Activated CD4-positive, alpha-beta memory T cell treated with anti-CD3 and anti-CD28 coated beads for 36 hours (primary cell): Measurements from ENCODE around the gene RASA3. TPM values are rescaled to one million over a fixed set of nuclear protein-coding genes. Genes with fewer than 3 reads are reported as not detected.

Experiments
- CTCF ChIA-PET: fragments of 350-600 bp; sonication (Branson Sonifier 250); formaldehyde crosslinking; loops from one replicate; lab custom pipeline; 2021; ENCODE audit warnings: antibody characterized with exemption, inconsistent platforms; lab: Charles Lee
- POLR2A ChIA-PET: fragments of 350-600 bp; sonication (Branson Sonifier 250); formaldehyde crosslinking; loops from one replicate; lab custom pipeline; 2021; ENCODE audit warnings: antibody characterized with exemption; lab: Charles Lee
- DNase-seq: peaks from one replicate; pipeline ENCODE4 v3.0.0-alpha.2; 2020
- H3K27ac Mint-ChIP-seq: one replicate; pipeline ENCODE4 v1.8.0; 2021; ENCODE audit warnings: mixed read lengths
- H3K27me3 Mint-ChIP-seq: one replicate; pipeline ENCODE4 v1.8.0; 2021; ENCODE audit warnings: mixed read lengths
- H3K36me3 Mint-ChIP-seq: one replicate; pipeline ENCODE4 v1.8.0; 2021; ENCODE audit warnings: mixed read lengths
- H3K4me1 Mint-ChIP-seq: one replicate; pipeline ENCODE4 v1.8.0; 2021; ENCODE audit warnings: low read depth, mixed read lengths
- H3K4me3 Mint-ChIP-seq: one replicate; pipeline ENCODE4 v1.8.0; 2021; ENCODE audit warnings: mild to moderate bottlenecking, mixed read lengths
- H3K9me3 Mint-ChIP-seq: one replicate; pipeline ENCODE4 v1.8.0; 2021; ENCODE audit warnings: mixed read lengths
- intact Hi-C: fragments of 100-400 bp; cut with micrococcal nuclease; formaldehyde crosslinking; loops from one replicate; pipeline ENCODE4 v1.15.1; 2023
- total RNA-seq, 2 experiments: library from RNA; stranded (reverse); gene quantifications; one replicate each; pipeline ENCODE4 v1.2.3, GENCODE V29; 2021

The RASA3 gene
- total RNA-seq, 2 experiments from 2014 or later, result 45.9 to 49.3 TPM

GRCh38 chr13:113939944-113940297 is 192.5 kb downstream of the RASA3 start:
- ChIA-PET CTCF (no interaction called here), POLR2A (no interaction called here)
- no peak for DNase-seq
- H3K27me3 Mint-ChIP-seq, result no peaks in the 10 kb centered on the region
- H3K36me3 Mint-ChIP-seq, result no peaks in the 10 kb centered on the region
- H3K9me3 Mint-ChIP-seq, result no peaks in the 10 kb centered on the region
- intact Hi-C loops, result no loop called here
- H3K4me3 Mint-ChIP-seq, result no peak overlapping the region
- no peaks in the 10 kb centered on the region for H3K4me1 Mint-ChIP-seq
- H3K27ac Mint-ChIP-seq, result no peak overlapping the region

GRCh38 chr13:113939129-113939943 is 193.1 kb downstream of the RASA3 start:
- no peaks in the 10 kb centered on the region for H3K4me1 Mint-ChIP-seq
- H3K9me3 Mint-ChIP-seq, result no peaks in the 10 kb centered on the region
- no peak overlapping the region for H3K27ac Mint-ChIP-seq
- intact Hi-C loops, result no loop called here
- H3K27me3 Mint-ChIP-seq, result no peaks in the 10 kb centered on the region
- H3K4me3 Mint-ChIP-seq, result no peak overlapping the region
- no peak for DNase-seq
- POLR2A ChIA-PET, result no interaction called here
- no peaks in the 10 kb centered on the region for H3K36me3 Mint-ChIP-seq
- CTCF ChIA-PET, result no interaction called here

- H3K9me3 Mint-ChIP-seq, result no peaks in the 10 kb centered on the region
- no peaks in the 10 kb centered on the region for H3K27me3 Mint-ChIP-seq
- no peak for DNase-seq
- no peaks in the 10 kb centered on the region for H3K36me3 Mint-ChIP-seq
- no peak overlapping the region for H3K4me3 Mint-ChIP-seq
- POLR2A ChIA-PET, result no interaction called here
- intact Hi-C loops, result no loop called here
- no peaks in the 10 kb centered on the region for H3K4me1 Mint-ChIP-seq
- CTCF ChIA-PET, result no interaction called here
- no peak overlapping the region for H3K27ac Mint-ChIP-seq
Measured at GRCh38 chr13:113938716-113939115, 193.7 kb downstream of the RASA3 start.

- Mint-ChIP-seq H3K4me1 (no peaks in the 10 kb centered on the region), H3K4me3 (no peak overlapping the region), H3K27me3 (no peaks in the 10 kb centered on the region), H3K27ac (no peak overlapping the region), H3K9me3 (no peaks in the 10 kb centered on the region), H3K36me3 (no peaks in the 10 kb centered on the region)
- intact Hi-C loops, result no loop called here
- POLR2A ChIA-PET, result no interaction called here
- CTCF ChIA-PET, result no interaction called here
- DNase-seq, result no peak
Measured at GRCh38 chr13:113938246-113938645, 194.2 kb downstream of the RASA3 start.

GRCh38 chr13:113937527-113938180 is 194.8 kb downstream of the RASA3 start:
- Mint-ChIP-seq H3K36me3 (no peaks in the 10 kb centered on the region), H3K9me3 (no peaks in the 10 kb centered on the region), H3K4me1 (no peaks in the 10 kb centered on the region), H3K4me3 (no peak overlapping the region), H3K27me3 (no peaks in the 10 kb centered on the region), H3K27ac (no peak overlapping the region)
- intact Hi-C loops, result no loop called here
- DNase-seq, result no peak
- ChIA-PET POLR2A (no interaction called here), CTCF (no interaction called here)

GRCh38 chr13:113937073-113937472 is 195.3 kb downstream of the RASA3 start:
- Mint-ChIP-seq H3K27me3 (no peaks in the 10 kb centered on the region), H3K36me3 (no peaks in the 10 kb centered on the region), H3K9me3 (no peaks in the 10 kb centered on the region), H3K27ac (no peak overlapping the region), H3K4me1 (no peaks in the 10 kb centered on the region), H3K4me3 (no peak overlapping the region)
- POLR2A ChIA-PET, result no interaction called here
- no peak for DNase-seq
- intact Hi-C loops, result no loop called here
- CTCF ChIA-PET, result no interaction called here

GRCh38 chr13:113936166-113936965 is 196.1 kb downstream of the RASA3 start:
- ChIA-PET POLR2A (no interaction called here), CTCF (no interaction called here)
- Mint-ChIP-seq H3K27me3 (peaks cover 3% of the 10 kb centered on the region), H3K4me3 (no peak overlapping the region), H3K4me1 (peaks cover 4% of the 10 kb centered on the region), H3K36me3 (no peaks in the 10 kb centered on the region), H3K27ac (no peak overlapping the region), H3K9me3 (no peaks in the 10 kb centered on the region)
- intact Hi-C loops, result no loop called here
- no peak for DNase-seq

- no peak overlapping the region for H3K27ac Mint-ChIP-seq
- H3K4me3 Mint-ChIP-seq, result no peak overlapping the region
- H3K36me3 Mint-ChIP-seq, result no peaks in the 10 kb centered on the region
- peaks cover 3% of the 10 kb centered on the region for H3K27me3 Mint-ChIP-seq
- peaks cover 10% of the 10 kb centered on the region for H3K4me1 Mint-ChIP-seq
- DNase-seq, result no peak
- H3K9me3 Mint-ChIP-seq, result no peaks in the 10 kb centered on the region
- intact Hi-C loops, result no loop called here
- ChIA-PET CTCF (no interaction called here), POLR2A (no interaction called here)
Measured at GRCh38 chr13:113935001-113935844, 197.2 kb downstream of the RASA3 start.

- Mint-ChIP-seq H3K36me3 (no peaks in the 10 kb centered on the region), H3K27ac (no peak overlapping the region), H3K9me3 (no peaks in the 10 kb centered on the region), H3K4me3 (no peak overlapping the region), H3K4me1 (peaks cover 10% of the 10 kb centered on the region), H3K27me3 (peaks cover 3% of the 10 kb centered on the region)
- DNase-seq, result no peak
- ChIA-PET POLR2A (no interaction called here), CTCF (no interaction called here)
- intact Hi-C loops, result no loop called here
Measured at GRCh38 chr13:113934576-113934975, 197.8 kb downstream of the RASA3 start.

- Mint-ChIP-seq H3K27ac (no peak overlapping the region), H3K9me3 (no peaks in the 10 kb centered on the region), H3K27me3 (peaks cover 3% of the 10 kb centered on the region), H3K36me3 (no peaks in the 10 kb centered on the region), H3K4me3 (no peak overlapping the region), H3K4me1 (peaks cover 10% of the 10 kb centered on the region)
- intact Hi-C loops, result no loop called here
- DNase-seq, result no peak
- ChIA-PET CTCF (no interaction called here), POLR2A (no interaction called here)
Measured at GRCh38 chr13:113933901-113934300, 198.5 kb downstream of the RASA3 start.

- ChIA-PET POLR2A (no interaction called here), CTCF (no interaction called here)
- Mint-ChIP-seq H3K36me3 (no peaks in the 10 kb centered on the region), H3K4me1 (peaks cover 10% of the 10 kb centered on the region), H3K27ac (no peak overlapping the region), H3K27me3 (peaks cover 6% of the 10 kb centered on the region), H3K9me3 (no peaks in the 10 kb centered on the region), H3K4me3 (no peak overlapping the region)
- intact Hi-C loops, result no loop called here
- no peak for DNase-seq
Measured at GRCh38 chr13:113931841-113932459, 200.5 kb downstream of the RASA3 start.
